ENCODE results near the gene LYST. TPM values are rescaled to one million over a fixed set of nuclear protein-coding genes. Genes with fewer than 3 reads are reported as not detected.

The LYST gene
- total RNA-seq, 4 donors from 2014 or later = 65.1 to 73.5 (median 68.1) TPM

- TF ChIP-seq CTCF (IDR thresholded peaks at IDR 0.05; ENCODE audit: low read depth) = no peak
Measured at GRCh38 chr1:235643837-235644692, 222.6 kb downstream of the LYST start.

- TF ChIP-seq CTCF (IDR thresholded peaks at IDR 0.05; ENCODE audit: low read depth) = no peak
Measured at GRCh38 chr1:235642943-235643371, 223.7 kb downstream of the LYST start.

GRCh38 chr1:235642011-235642942, 224.4 kb downstream of the LYST start:
- no peak for TF ChIP-seq CTCF (IDR thresholded peaks at IDR 0.05; ENCODE audit: low read depth)

- TF ChIP-seq CTCF (IDR thresholded peaks at IDR 0.05; ENCODE audit: low read depth) = no peak
Measured at GRCh38 chr1:235640580-235640979, 226.1 kb downstream of the LYST start.

GRCh38 chr1:235639226-235640205, 227.2 kb downstream of the LYST start:
- TF ChIP-seq CTCF (IDR thresholded peaks at IDR 0.05; ENCODE audit: low read depth) = no peak

- TF ChIP-seq CTCF (IDR thresholded peaks at IDR 0.05; ENCODE audit: low read depth) = no peak
Measured at GRCh38 chr1:235637756-235638534, 228.8 kb downstream of the LYST start.

All from subcutaneous adipose tissue (tissue), 4 donors.